GM12873 (cell line): ENCODE data around the gene HLCS.

Source experiments
- TF ChIP-seq, protein P1 (sequence below): IDR thresholded peaks from 2 replicates; pipeline ENCODE4 v1.5.1; 2012; ENCODE audit warnings: low read depth, mild to moderate bottlenecking, moderate library complexity, low read length, control low read depth; ENCODE audit not compliant: insufficient read depth; ENCODE audit errors: missing control alignments

HLCS gene

DNA sequence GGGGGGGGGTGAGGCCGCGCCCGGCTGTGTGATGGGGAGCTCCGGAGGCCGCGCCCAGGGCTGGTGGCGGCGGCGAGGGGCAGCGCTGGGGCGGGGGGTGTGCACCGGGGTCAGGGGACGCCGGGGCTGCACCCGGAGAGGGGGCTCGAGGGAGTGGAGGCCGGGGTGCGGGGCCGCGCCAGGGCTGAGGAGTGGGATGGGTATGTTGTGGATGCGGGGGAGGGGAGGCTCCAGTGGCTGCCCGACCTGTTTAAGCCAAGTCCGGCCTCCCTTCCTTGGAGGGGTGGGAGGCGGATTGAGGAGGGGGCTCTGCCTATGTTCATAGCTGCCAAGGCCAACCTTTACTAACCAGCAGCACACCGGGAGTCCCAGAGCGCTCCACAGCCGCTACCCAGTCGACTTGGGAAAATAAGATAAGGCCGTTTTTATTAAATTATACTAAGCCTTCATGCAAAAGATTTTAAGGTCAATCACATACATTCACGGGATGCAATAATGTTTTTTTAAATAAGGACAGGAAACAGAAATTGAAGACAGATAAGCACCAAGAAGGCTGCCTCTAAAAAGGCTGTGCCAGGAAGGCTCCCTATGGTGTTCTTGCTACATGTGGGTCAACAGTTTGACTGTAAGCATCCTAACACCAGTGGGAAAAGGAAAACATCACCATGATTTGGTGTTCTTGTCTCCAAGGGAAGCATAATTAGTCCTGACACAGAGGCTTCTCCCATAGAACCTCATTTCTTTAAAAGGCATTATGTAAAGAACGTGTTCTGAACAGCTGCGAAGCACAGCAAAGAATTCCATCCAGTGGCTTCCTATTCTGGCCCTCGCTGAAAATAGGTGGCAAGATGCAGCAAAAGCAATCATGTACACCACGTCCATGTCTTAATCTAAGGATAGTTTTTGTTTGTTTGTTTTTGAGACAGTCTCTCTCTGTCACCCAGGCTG, 626 bp upstream of the HLCS start:
- TF ChIP-seq, protein P1, sequence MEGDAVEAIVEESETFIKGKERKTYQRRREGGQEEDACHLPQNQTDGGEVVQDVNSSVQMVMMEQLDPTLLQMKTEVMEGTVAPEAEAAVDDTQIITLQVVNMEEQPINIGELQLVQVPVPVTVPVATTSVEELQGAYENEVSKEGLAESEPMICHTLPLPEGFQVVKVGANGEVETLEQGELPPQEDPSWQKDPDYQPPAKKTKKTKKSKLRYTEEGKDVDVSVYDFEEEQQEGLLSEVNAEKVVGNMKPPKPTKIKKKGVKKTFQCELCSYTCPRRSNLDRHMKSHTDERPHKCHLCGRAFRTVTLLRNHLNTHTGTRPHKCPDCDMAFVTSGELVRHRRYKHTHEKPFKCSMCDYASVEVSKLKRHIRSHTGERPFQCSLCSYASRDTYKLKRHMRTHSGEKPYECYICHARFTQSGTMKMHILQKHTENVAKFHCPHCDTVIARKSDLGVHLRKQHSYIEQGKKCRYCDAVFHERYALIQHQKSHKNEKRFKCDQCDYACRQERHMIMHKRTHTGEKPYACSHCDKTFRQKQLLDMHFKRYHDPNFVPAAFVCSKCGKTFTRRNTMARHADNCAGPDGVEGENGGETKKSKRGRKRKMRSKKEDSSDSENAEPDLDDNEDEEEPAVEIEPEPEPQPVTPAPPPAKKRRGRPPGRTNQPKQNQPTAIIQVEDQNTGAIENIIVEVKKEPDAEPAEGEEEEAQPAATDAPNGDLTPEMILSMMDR: no peak

DNA sequence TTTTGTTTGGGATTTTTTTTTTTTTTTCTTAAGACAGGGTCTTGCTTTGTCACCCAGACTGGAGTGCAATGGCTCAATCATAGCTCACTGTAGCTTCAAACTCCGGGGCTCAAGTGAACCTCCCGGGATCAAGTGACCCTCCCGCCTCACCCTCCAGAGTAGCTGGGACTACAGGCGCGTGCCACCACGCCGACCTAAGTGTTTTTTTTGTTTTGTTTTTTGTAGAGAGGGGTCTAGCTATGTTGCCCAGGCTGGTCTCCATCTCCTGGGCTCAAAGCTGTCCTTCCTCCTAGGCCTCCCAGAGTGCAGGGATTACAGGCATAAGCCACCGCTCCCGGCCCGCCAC, 776 bp downstream of the HLCS start:
- TF ChIP-seq, protein P1: no peak

DNA sequence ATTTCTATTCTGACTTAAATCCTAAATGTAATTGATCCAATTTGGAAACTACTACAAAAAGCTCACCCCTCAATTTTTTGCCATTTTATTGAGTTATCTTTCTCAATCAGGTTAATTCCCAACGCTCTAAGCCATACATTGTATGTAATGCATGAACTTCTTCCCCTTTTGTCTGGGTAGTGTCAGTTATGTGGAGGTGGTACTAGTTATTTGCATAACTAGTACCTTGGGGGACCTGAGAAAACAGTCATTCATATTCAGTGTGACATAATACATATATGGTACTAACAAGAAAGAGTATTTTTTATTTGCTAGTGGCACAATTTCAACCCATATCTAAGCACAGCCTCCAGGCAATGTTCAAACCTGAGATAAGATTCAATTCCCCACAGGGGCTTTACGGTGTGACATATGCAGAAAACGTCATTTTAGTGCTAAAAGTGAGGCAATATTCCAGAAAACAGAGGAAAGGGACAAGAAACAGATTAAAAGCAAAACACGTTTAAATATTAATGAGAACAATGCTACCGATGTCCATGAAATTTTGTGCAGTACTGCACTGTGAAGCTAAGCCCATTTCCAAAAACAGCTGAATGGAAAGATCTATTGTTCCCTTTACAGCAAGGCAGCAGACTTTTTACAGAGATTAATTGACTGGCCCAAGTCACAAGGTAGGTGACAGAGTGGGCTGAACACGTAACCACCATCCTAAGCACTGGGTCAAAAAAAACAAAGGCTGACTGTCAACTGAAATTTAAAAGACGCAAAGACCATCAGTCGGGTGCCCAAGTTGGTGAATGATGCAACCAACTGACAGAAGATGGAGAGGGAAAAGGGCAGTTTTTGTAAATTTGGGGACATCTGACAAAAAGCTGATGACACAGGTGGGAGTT, 1.4 kb downstream of the HLCS start:
- TF ChIP-seq, protein P1: no peak

DNA sequence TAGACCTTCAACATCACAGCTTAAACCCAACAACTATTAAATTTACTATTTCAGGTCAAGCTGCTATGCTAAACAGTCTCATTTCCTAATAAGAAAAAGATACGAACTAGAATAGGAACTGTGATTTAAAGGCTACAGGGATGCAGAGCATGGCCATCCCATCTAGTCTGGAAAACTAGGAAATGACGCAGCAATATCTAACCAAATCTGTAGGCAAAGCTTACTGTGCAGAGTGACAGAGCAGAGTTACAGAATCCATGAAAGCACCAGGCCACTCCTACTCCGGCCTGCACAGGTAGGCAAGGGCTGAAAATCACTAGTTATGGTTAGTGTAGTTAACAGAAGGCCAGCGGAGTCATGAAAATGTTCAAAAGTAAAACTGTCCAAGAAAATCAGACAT, 2.1 kb downstream of the HLCS start:
- TF ChIP-seq, protein P1: no peak

DNA sequence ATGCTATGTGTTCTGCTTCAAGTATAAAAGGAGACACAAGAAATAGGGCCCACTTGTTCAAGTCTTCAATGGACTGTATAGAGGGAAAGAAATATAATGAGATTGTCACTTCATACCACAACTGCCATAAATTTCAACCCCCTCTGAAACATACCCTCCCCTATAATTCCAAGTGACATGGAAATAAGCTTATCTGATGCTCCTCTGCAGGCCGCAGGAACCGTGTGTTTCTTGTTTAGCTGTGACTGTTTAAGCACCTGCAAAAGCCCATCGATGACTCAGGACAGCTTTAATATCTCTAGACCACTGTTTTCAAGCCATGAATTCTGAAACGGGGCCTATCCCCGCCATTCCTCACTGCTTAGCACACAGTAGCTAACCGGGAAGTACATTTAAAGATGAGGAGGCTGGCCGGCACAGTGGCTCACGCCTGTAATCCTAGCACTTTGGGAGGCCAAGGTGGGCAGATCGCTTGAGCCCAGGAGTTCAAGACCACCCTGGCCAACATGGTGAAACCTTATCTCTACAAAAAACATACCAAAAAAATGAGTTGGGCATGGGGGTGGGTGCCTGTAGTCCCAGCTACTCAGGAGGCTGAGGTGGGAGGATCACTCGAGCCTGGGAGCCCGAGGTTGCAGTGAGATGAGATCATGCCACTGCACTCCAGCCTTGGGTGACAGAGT, 4.2 kb downstream of the HLCS start:
- TF ChIP-seq, protein P1: no peak

DNA sequence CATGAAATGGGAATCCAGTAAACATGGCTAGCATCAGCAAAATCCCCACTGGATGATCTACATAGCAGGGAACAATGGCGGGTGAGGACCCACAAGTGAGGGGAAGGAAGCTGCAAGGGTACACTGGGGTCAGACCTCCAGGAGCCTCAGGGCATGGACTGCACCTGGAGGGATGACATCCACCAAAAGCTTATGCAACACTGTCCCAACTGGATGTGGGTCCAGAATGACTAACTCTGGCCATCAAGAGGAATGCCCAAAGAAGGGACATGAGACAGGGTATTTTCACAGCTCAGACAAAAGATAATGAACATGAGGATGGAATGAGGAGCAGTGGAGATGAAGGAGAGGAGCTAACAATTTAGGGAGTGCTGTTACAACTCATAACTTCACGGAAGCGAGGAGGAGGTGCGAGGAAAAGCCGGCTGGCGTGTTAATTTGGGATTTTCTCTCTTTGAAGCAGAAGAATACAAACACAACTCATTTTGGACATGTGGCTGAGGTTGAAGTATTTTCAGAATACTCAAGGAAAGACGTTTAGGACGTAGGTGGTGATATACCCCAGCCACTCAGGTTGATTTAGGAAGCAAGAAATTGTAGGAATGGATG, 5.7 kb downstream of the HLCS start:
- TF ChIP-seq, protein P1: no peak
